H54 (cell line): Measurements from ENCODE around the gene KCNS1.
"Not testable (repeated sequence)": the region's sequence is repeated elsewhere in the genome, so short reads cannot be mapped to it uniquely, and the experiment has no call there.

Experiments
- DNase-seq: peaks from one replicate; pipeline ENCODE4 v3.0.0; 2011; ENCODE audit warnings: low spot score, mixed read lengths; ENCODE audit not compliant: insufficient read length
- FAIRE-seq: peaks from 3 replicates; lab custom pipeline; 2011; peaks lifted over from hg19 to GRCh38; lab: Jason Lieb, UNC
- POLR2A ChIP-seq: IDR thresholded peaks from 2 replicates; pipeline ENCODE4 v1.6.1; 2011; ENCODE audit warnings: low read depth, mild to moderate bottlenecking, low read length

Gene KCNS1

DNA sequence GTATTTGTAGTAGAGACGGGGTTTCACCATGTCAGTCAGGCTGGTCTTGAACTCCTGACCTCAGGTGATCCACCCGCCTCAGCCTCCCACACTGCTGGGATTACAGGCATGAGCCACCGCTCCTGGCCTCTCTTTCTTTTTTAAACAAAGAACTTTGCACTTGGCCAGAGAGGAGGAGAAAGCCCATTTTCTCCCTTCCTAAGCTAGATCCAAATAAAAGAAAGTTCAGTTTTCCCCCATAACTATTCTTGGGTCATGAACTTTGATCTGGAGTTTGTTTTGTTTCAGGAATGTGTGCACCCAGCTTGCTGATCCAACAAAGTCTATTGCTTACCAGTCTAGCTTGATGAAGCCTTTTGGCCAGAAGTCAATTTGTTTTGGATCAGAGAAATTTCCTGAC, 23.4 kb downstream of the KCNS1 start:
- TF ChIP-seq POLR2A, result no peak
- FAIRE-seq (no peak), DNase-seq (no peak)

DNA sequence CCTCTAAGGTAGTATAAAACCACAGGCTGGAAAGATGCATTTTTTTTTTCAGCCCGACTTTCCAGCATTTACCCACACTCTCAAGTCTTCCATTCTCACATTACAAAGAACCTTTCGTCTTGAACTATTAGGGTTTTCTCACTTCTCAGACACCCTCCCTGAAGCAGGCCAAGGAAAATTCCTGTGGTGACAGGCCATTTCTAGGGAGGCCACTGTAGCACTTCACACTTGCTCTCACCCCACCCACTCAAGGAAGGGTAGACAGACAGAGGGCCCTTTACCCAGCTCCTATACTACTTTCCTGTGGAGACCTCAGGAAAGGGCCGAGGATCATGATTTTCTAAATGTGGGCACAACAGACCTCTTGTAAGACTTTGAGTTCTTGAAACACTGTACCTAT, 27.7 kb downstream of the KCNS1 start:
- no peak for TF ChIP-seq POLR2A
- no peak for FAIRE-seq
- no peak for DNase-seq

- FAIRE-seq, result no peak
- no peak for DNase-seq
- no peak for TF ChIP-seq POLR2A
Observed at GRCh38 chr20:45072066-45072465, 28.9 kb downstream of the KCNS1 start.

DNA sequence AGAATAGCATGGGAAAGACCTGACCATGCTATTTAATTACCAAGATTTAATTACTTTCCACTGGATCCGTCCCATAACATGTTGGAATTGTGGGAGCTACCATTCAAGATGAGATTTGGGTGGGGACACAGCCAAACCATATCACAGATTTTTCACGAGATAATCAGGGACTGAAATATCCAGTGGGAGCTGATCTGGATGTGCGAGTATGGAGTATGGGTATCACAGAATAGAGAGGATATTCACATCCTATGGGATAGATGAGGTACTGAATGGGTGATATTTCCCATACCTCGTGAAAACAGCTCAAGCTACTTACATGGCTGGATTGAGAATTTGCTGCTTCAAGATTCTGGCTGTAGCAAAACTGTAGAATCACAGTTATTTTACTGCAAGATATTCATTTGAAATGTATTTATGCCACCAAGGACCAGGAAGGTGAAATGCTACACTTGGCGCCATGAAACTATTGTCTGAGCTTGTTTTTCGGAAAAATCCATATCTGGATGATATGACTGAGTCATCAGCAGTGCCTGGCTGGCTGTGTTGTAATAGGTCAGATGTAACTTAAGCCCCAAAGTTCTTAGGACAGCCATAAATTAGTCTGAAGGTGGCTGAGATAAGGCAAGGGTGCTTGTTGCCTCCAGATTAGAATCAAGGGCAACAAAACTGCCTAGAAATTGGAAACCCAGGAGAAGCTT, 29.8 kb downstream of the KCNS1 start:
- DNase-seq (no peak), FAIRE-seq (no peak)
- TF ChIP-seq POLR2A, result no peak

- DNase-seq (no peak), FAIRE-seq (no peak)
- TF ChIP-seq POLR2A, result no peak
Observed at GRCh38 chr20:45069261-45069660, 31.7 kb downstream of the KCNS1 start.

DNA sequence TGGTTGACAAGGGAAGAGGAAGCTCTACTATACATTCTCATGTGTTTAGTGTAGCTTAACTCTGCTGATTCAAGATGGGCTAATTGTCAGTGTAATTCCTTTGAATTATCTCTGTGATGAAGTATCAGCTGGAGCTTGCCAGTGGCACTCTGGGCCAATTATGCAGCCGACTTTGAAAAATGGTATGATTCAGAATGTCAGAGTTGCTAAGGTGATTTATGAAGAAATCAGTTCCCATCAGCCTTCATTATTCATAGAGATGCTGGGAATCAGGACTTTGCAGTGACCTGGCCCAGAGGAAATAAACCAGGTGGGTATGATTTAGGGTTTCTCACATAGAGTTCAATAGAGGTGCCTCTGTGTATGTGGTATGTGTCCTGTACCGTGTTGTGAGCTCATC, 33.4 kb downstream of the KCNS1 start:
- DNase-seq (no peak), FAIRE-seq (no peak)
- TF ChIP-seq POLR2A, result no peak

DNA sequence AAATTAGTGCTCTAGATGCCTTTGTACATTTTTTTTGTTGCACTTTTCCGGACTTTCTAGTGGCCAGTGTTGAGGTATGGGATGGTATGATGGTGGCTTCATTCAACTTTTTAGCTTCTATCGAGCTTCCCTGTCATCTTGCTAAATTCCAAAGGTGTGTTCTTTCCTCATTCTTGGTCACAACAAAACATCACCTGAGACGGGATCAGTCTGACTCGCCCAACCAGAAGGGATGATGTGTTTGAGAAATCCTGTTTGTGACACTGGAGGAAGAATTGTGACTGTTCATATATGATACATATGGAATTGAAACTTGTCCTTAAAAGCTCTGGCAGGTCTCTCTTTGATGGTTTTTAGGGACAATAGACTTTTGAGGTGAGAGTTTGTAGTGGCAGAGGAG, 33.8 kb downstream of the KCNS1 start:
- no peak for TF ChIP-seq POLR2A
- no peak for DNase-seq
- no peak for FAIRE-seq

DNA sequence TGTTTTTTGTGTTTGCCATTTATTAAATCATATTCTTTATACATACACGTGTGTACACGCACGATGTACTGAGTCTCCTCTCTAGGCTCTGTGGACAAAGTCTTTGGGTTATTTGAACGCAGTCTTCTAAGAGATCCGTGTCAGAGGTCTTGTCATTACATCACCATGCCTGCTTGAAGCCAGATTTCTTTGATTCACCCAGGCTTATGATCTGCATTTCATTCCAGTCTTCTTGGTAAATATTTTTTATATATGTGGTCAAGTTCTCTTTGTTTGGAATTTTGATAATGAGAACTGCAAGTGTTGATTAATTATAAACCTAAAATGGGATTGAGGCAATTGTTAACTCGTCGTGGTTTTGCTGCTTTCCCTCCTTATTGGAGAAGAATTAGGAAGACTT, 34.6 kb downstream of the KCNS1 start:
- TF ChIP-seq POLR2A, result no peak
- FAIRE-seq (no peak), DNase-seq (no peak)

- FAIRE-seq, result no peak
- TF ChIP-seq POLR2A, result no peak
- no peak for DNase-seq
Observed at GRCh38 chr20:45064812-45065211, 36.1 kb downstream of the KCNS1 start.

GRCh38 chr20:45063107-45063506, 37.8 kb downstream of the KCNS1 start:
- not testable (repeated sequence) for FAIRE-seq

DNA sequence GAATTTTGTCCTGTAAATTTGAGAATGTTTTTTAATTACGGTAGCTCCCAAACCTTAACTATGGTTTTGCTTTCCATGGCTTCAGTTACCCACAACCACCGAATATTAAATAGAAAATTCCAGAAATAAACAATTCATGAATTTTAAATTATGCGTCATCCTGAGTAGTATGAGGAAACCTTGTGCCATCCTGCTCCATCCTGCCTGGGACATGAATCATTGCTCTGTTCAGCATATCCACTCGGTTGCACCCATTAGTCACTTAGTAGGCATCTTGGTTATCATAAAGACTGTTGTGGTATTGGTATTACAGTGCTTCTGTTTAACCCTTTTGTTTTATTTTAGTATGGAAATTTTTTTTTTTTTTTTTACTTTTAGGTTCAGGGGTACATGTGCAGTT, 39.7 kb downstream of the KCNS1 start:
- FAIRE-seq (peak; percentile 96), DNase-seq (peak; percentile 79)
- no peak for TF ChIP-seq POLR2A

More at GRCh38 chr20:45063107-45063506, 37.8 kb downstream of the KCNS1 start:
- DNase-seq, result not testable (repeated sequence)

DNA sequence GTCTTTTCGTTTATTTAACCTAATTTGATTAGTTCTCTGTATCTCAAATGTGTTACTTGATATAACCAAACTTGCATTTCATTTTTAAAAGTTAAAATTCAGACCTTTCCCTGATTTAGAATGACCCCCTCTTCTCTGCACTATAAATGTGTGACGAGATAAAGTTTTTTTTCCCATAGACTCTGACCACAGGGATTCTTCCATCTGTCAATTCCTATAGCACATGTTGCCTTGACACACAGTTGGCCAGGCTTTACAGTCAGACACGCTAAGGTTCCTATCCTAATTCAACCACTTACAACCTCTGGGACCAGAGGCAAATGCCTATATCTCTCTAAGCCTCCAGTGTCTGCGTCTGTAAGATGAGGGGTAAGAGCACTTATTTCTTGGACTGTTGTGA, 40.6 kb downstream of the KCNS1 start:
- FAIRE-seq (no peak), DNase-seq (no peak)
- TF ChIP-seq POLR2A, result no peak

- FAIRE-seq (peak; percentile 91), DNase-seq (no peak)
- TF ChIP-seq POLR2A, result no peak
Observed at GRCh38 chr20:45059022-45059728, 41.8 kb downstream of the KCNS1 start.

DNA sequence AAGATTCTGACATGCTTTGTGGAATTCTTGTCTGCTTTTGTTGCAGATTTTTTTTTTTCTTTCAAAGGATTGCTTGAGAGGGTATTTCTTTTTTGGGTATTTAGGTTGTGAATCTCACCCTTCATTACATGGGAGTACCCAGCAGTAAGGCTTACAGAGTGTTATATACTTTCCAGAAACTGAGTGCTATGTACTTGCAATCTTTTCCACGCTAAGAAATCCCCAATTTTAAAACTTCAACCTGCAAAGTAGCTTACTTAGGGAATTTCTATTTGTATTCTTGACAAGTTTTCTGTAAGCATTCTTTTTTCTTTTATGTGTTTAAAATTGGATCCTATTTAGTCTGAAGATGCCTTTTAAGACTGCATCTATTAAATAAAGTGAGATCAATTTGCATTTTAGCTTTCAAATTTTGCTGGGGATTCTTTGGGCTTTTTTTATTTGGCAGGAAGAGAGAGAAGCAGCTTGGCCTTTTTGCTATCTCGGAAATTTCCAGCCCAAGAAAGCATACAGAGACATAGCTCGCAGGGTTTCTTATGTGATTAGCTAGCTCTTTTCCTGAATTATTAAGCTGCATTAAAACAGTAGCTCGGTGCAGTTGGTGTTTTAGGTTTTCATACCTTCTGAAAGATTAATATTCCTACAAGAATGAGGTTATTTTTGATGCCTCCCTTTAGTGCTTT, 42.6 kb downstream of the KCNS1 start:
- TF ChIP-seq POLR2A, result no peak
- FAIRE-seq (no peak), DNase-seq (no peak)
